ENCODE data around the gene DMC1. TPM values are rescaled to one million over a fixed set of nuclear protein-coding genes. Genes with fewer than 3 reads are reported as not detected.

DMC1 gene
- total and polyA plus RNA-seq, 9 of the 15 experiments (the other 6 are each of a cell fraction or from before 2014, with no cell fraction given), result 5.5 to 55.5 (median 9.8) TPM

- H3K27me3 ChIP-seq (ENCODE audit: control insufficient read depth in 2 of 2, insufficient read depth in 2 of 2, low read length in 2 of 2), result 0 out of 5 replicates have a peak, but pooled peaks cover 0 to 3% of the 10 kb centered on the region in 2 experiments
- no peak overlapping the region for H3K4me3 ChIP-seq
- FAIRE-seq (no peak), DNase-seq (ENCODE audit: extremely low read depth in 1 of 4, low spot score in 3 of 4) (no peak), ATAC-seq (no peak)
- H4K20me1 ChIP-seq (replicated peaks; ENCODE audit: control insufficient read depth, insufficient read depth, low read length), result no peaks in the 10 kb centered on the region
- no peak overlapping the region for H3K9ac ChIP-seq (ENCODE audit: insufficient read depth in 1 of 2, low read depth in 2 of 2, low read length in 2 of 2)
- H3K36me3 ChIP-seq (ENCODE audit: control insufficient read depth, insufficient read depth, low read length), result no peaks in the 10 kb centered on the region
- CTCF ChIA-PET (ENCODE audit: low intra/inter-chr PET ratio), result no interaction called here
- H3K79me2 ChIP-seq (ENCODE audit: control insufficient read depth, insufficient read depth, low read length), result no peaks in the 10 kb centered on the region
- no peak overlapping the region for H3K27ac ChIP-seq (ENCODE audit: extremely low read depth, low read depth, low read length)
- TF ChIP-seq CREB5 (CRISPR knock-in tag; IDR thresholded peaks at IDR 0.05) (no peak), ZNF695 (CRISPR knock-in tag; IDR thresholded peaks at IDR 0.05) (no peak), THRB (CRISPR knock-in tag; conservative IDR thresholded peaks at IDR 0.05) (no peak), ZNF165 (CRISPR knock-in tag; IDR thresholded peaks at IDR 0.05; ENCODE audit: borderline replicate concordance) (no peak), ZBTB2 (IDR thresholded peaks at IDR 0.05) (no peak), ZNF354B (CRISPR knock-in tag; IDR thresholded peaks at IDR 0.05) (no peak), ZNF184 (CRISPR knock-in tag; IDR thresholded peaks at IDR 0.05) (no peak), ZNF668 (CRISPR knock-in tag; IDR thresholded peaks at IDR 0.05) (no peak), SAFB2 (IDR thresholded peaks at IDR 0.05; ENCODE audit: borderline replicate concordance, low read depth, low read length, severe bottlenecking) (no peak), HNRNPH1 (optimal IDR thresholded peaks at IDR 0.05; ENCODE audit: low read depth, low read length) (no peak), MCM2 (IDR thresholded peaks at IDR 0.05; ENCODE audit: low read depth) (no peak), SMAD4 (CRISPR knock-in tag; conservative IDR thresholded peaks at IDR 0.05) (no peak), DDX20 (tag; IDR thresholded peaks at IDR 0.05; ENCODE audit: low read depth) (no peak), CSDE1 (IDR thresholded peaks at IDR 0.05) (no peak), KLF10 (CRISPR knock-in tag; IDR thresholded peaks at IDR 0.05) (no peak), ZC3H4 (CRISPR knock-in tag; IDR thresholded peaks at IDR 0.05; ENCODE audit: borderline replicate concordance) (no peak), STAT5B (CRISPR knock-in tag; IDR thresholded peaks at IDR 0.05) (no peak)
- H3K4me2 ChIP-seq (ENCODE audit: insufficient read depth, low read length), result no peak overlapping the region
- H3K9me1 ChIP-seq (ENCODE audit: control insufficient read depth, insufficient read depth, low read length), result no peaks in the 10 kb centered on the region
- POLR2A ChIA-PET, result no interaction called here
- peaks cover 0 to 3% of the 10 kb centered on the region in 2 experiments; a peak in 1 of 5 replicates for H3K4me1 ChIP-seq (replicated peaks in 1 of 2; ENCODE audit: control insufficient read depth in 2 of 2, insufficient read depth in 2 of 2, low read length in 2 of 2)
- in situ Hi-C loops (cut with MboI), result no loop called here
- H2AFZ ChIP-seq (ENCODE audit: low read depth, low read length), result no peak overlapping the region
- no peaks in the 10 kb centered on the region for H3K9me3 ChIP-seq (replicated peaks; ENCODE audit: control insufficient read depth, insufficient read depth, low read depth, low read length)
- BruUV-seq (replicated peaks), result no TSS peak
- WGBS (ENCODE audit: insufficient coverage, low coverage, missing lambda C conversion rate), result 9% methylated on average over 1 of the region's 1 CpG
- intact Hi-C loops (cut with micrococcal nuclease), result no loop called here
Observed at GRCh38 chr22:38602166-38602565, 32.2 kb upstream of the DMC1 start.

Measured in K562 (cell line).